HL-60/S4 treated with phorbol 12-myristate 13-acetate at 8.2 ng/mL for 4 days and 3 days (cell line): ENCODE data around the gene TMEM184B.

Experiments
- in situ Hi-C: fragments of 300-500 bp; cut with MboI; formaldehyde crosslinking; loops from 2 replicates; pipeline ENCODE4 v1.15.0; 2022; ENCODE audit warnings: low sequenced_read_pairs

TMEM184B gene

DNA sequence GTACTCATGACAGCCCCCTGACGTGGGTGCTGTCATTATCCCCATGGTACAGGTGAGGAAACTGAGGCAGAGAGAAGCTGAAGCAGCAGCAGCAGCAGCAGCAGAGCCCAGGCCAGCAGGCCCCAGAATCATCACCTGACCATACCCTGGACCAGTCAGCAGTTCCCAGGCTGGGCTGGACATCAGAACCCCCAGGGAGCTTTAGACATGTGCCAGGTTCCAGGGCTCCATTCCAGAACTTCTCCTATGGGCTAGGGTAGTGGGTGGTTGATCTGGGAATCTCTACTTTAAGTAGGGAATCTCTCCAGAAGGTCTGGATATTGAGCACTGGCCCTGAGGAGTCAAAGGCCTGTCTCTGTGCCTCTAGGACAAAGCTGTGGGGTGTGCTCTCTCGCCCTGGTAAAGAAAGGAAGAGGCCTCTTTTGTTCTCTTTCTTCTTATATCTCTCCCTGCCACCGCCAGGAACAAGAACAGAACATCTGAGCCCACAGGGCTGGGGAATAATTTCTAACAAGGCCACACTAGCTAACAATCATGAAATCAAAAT, 44.4 kb downstream of the TMEM184B start:
- in situ Hi-C loops, result no loop called here

DNA sequence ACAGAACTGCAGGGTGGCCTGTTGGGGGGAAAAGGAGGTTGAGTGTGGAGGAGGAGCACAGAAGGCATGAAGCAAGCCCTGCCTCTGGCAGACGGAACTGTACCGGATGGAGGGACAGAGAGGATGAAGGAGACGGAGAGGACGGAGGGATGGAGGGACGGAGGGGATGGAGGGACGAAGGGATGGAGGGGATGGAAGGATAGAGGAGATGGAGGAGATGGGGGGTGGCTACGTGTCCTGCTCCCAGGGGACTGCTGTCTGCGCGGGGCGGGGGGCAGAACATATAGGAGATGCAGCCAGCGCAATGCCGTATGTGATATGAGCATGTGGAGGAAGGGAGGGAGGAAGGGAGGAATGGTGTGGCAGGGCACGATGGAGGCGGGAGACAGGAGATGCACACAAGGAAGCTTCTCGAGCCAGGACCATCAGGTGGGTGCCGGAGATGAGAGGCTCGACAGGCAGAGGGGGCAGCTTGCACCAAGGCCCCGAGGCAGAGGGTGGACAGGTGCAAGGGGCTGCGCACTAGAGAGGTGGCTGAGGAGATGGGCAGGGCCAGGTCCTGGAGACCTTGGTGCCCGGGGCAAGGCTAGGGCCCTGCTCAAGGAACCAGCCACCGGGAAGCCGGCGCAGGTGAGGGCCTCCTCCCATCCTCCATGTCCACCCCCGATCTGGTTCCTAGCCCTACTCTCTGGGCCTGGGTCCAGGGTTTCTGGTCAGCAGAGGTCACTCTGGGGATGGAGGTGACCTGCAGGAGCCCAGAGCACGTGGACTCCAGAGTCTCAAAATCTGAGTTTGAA, 45.8 kb downstream of the TMEM184B start:
- in situ Hi-C loops, result no loop called here

DNA sequence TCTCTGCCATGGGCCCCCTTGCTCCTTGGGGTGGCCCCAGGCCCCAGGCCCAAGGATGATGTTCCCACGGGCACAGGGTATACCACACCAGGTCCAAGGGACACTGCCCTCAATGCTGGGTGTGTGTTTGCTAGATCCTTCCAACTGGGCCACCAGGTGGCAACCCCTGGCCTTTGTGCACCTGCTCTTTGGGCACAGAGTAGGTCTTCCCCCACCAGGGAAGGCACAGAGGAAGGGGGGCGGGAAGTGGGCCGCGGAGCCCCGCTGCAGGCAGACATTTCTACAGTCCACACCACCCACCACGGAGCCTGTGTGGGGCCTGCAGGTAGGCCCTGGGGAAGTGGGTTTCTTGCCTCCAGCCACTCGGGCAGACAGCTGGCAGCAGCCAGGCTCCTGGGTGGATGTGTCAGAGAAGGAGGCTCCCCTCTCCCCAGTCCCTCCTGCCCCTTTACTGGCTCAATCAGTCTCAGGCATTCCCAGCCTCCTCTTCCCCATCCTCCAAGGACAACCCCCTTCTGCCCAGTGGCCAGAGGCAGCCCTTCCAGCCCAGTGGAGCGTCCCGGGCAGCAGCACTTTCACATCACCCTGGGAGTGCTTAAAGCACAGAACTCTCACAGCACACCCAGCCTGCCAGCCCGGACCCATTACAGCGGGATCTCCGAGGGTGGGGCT, 49.4 kb downstream of the TMEM184B start:
- in situ Hi-C loops, result no loop called here

DNA sequence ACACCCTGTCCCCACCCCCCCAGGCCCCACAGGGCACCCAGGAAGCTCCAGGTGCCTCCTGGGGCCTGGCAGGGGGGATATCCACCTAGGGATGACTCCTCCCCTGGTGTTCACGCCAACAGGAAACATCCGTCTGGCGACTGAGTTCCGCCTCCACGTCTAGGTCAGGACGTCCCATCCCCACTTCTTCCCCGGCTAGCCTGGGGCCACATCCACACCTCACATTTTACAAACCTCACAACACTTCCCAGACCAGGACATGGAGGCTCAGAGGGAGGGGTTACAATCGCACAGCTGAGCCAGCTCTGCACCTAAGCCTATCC, 50.1 kb downstream of the TMEM184B start:
- in situ Hi-C loops, result no loop called here

DNA sequence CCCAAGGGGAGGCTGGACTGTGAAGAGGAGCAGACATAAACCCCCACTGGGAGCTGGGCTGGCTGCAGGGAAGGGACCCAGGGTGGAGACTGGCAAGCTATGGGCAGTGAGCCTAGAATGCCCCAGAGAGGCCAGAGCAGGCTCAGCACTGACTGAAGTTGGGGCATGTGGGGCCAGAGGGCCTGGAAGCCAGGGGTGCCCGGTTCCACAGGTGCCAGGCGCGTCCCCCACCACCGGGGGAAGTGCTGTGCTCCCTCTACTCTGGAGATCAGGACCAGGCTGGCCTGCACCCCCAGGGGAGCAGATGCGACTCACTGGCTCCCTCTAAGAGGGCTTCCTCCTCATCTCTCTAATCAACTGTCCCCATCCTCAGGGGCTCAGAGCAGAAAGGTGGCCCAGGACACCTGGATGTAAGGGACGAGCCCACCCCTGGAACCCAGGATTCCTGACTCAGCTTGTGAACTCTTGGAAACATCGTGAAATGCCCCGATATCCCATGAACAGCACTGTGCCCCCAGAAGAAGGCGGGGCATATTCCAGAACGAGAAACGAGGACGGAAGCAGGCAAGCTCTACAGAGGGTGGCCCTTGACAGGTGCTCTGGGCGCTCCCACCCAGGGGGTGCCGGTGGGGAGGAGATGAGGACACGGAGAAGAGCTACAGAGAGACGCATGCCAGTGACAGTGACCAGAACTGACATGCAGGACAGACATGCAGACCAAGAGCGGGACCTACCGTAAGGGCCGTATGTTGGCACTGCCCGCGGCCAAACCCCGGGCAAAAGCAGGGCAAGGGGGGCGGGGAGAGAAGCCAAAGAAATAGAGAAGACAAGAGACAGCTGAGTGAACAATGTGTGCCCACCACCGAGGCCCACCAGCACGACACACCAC, 50.7 kb downstream of the TMEM184B start:
- in situ Hi-C loops, result no loop called here

DNA sequence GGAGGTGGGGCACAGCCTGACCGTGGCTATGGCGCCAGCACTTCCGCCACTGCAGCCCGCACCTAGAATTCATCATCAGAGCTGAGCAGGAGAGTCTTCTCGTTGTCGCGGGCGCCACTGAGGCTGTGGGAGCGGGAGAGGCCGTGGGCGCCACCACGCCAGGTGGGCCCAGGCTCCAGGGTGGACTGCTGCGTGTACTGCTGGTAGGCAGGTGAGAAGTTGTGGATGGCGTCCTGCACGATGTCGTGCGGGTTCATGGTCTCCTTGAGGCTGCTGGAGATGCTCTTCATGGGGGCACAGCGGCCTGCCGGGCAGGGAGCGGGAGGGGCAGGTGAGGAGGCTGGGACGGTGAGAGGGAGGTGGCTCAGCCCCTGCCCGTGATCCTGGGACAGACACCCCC, 51.4 kb downstream of the TMEM184B start:
- in situ Hi-C loops, result no loop called here

DNA sequence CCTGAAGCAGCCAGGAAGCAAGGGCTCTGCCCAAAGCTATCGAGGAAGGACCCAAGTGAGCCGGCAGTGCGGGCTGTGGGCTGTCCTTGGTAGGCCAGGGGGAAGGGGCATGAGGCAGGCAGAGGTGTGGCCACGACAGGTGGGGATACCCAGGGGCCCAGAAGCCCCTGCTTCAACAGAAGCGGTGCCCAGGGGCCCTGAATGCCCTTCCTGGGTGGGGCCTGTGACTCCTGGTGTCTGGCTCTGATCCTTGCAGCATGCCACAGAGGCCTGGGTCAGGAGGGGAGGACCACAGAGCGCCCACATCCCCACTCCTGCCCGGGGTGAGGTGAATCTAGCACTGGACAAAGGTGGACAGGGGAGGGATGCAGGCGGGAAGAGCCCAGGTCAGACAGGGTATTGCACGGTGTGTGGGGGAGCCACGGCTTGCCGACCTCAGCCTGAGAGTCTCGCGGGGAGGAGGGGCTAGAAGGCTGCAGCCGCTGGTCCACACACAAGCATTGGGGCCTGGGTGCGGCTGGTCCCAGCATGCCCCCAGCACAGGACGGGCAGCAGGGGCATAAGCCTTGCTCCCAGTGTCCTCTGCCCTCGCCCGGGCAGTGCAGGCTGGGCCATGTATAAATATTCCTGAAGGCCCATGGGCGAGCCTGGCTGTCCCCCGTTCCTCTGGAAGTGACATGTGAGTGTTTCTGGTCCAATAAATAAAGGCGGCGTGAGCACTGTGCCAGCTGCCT, 52.0 kb downstream of the TMEM184B start:
- in situ Hi-C loops, result no loop called here

DNA sequence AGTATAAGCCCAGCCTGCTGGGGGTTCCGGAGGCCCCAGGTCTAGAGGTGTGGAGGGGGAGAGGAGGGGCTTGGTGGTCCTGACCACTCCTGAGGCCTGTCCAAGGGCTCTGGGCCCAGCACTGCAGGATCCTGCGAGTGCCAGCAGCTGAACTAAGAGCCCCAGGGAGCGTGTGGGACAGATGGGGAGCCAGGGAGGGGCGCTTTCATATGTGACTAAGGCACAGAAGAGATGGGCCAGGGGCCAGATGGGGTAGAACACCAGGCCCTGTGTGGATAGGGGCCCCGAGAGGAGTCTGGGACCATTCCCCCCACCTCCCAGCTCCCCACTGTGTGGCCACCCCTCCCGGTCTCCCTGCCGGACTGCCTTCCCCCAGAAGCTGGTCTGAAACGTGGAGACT, 52.6 kb downstream of the TMEM184B start:
- in situ Hi-C loops, result no loop called here

DNA sequence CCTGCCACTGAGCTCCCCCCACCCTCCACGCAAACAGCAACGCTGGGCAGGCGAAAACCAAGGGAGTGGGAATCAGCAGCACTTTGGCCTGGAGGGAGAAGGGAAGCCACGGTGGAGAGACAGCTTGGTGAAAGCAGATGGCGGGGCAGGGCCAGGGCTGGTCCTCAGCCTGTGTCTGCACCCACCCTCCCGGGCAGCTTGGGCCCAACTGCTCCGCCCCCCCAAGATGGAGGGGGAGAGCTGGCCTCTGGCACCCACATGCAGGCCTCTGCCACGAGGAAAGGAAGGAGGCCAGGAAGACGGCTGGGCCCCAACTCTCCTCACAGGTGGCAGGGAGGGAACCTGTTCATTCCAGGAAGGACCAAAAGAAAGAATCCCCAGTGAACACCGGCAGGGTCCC, 53.2 kb downstream of the TMEM184B start:
- in situ Hi-C loops, result no loop called here

DNA sequence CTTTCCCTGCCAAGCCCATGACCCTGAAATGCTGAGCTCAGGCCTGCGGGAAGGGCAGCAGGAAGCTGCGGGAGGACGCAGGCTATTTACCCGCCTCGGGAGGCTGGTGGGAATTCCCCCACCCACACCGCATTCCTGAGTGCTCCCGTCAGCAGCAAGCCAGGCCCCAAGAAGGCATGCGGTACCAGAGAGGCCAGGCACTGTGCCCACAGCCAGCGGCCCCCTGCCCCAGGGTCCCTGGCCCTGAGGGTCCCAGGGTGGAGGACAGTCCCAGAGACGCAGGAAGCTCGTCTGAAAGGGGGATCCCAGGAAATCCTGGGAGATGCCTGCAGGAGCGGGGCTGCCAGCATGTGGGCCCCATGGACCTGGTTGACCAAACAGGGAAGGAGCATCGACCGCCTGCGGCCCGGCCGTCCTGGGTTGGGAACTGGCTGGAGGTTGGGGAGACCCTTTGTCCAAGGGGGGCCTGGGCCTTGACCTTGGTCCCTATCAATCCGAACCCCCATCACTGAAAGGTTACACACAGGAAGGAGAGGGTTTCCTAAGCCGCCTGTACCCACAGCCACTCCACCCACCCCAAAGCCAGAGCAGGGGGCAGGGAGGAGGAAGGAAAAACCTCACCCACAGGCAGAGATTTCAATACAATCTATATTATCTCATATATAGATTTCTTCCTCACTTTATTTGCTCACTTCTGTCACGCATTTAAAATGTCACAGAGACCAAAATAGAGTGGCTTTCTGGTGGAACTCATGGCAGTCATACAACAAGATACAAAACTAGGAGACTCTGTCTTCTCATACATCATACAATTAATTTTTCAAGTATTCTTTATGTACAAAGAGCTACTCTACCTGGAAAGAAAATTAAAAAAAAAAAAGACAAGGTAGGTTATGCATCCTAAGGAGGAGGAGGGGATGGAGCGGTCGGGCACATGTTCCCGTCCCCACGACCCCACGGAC, 53.9 kb downstream of the TMEM184B start:
- in situ Hi-C loops, result no loop called here

DNA sequence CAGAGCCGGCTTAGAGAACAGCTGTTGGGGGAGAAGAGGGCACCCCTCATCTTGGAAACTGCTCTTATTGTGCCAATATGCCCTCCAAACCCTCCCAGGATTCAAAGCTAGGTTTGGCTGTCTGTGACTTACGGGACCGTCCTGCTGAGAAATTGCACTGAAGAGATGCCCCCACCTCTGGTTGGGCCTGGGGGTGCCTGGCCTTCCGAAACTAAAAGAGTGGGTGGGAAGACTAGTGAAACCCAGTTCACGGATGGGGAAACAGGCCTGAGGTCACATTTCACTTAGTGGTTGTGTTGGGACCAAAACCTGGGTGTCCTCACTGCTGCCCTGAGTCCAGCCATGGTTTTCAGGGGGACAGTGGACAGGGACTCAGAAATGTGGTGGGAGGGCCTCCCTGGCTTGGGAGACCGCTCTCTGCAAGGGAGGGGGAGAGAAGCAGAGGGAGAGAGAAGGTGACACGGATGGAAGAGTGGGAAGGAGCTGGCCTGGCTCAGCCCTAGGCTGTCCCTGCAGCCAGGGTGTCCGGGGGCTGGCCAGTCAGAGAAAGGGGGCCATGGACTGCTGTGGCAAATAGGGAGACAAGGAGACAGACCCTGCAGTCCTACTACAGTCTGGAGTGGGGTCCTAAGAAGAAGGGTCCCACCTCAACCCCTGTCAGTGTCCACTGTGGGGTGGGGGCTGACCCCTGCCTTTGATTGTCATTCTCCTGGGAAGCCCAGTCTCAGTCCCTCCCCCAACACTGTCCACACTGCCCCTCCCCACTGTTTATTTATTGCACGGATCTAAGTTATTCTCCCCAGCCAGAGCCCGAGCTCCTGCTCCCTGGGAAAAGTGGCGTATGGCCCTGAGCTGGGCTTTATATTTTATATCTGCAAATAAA, 57.4 kb downstream of the TMEM184B start:
- in situ Hi-C loops, result no loop called here

DNA sequence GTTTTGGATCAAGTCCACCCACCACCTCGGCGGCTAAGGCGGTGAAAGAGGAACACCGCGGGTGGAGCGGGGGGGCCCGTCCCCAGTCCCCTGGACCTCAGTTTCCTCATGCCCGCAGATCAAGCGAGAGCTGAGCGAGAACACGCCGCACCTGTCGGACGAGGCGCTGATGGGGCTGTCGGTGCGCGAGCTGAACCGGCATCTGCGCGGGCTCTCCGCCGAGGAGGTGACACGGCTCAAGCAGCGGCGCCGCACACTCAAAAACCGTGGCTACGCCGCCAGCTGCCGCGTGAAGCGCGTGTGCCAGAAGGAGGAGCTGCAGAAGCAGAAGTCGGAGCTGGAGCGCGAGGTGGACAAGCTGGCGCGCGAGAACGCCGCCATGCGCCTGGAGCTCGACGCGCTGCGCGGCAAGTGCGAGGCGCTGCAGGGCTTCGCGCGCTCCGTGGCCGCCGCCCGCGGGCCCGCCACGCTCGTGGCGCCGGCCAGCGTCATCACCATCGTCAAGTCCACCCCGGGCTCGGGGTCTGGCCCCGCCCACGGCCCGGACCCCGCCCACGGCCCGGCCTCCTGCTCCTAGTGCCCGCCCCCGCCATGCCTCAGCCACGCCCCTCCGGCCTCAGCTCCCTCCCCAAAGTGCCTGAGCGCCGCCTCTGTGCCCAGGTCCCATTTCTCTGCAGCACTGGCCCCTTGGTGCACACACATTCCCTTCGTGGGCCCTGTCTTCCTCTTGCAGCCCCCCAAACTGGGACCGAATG, 58.3 kb downstream of the TMEM184B start:
- in situ Hi-C loops, result loop anchor here (5.0 kb wide), 1 partner anchor 102 kb away; the partner anchor contains the start of gene BAIAP2L2

DNA sequence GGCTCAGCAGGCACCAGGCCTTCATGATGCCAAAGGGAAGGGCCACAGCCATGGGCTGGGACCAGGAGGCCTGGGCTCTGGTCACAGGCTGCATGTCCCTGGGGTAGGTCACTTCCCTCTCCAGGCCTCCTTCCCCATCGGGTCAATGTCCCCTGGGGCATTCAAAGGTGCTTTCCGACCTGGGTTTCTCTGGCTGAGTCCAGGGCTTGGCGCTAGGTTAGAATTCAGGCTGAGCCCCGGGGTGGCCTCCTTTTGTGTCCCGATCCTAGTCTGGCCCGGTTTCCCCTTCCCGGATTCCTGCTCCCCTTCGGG, 58.9 kb downstream of the TMEM184B start:
- in situ Hi-C loops, result loop anchor here (5.0 kb wide), 1 partner anchor 102 kb away; the partner anchor contains the start of gene BAIAP2L2

DNA sequence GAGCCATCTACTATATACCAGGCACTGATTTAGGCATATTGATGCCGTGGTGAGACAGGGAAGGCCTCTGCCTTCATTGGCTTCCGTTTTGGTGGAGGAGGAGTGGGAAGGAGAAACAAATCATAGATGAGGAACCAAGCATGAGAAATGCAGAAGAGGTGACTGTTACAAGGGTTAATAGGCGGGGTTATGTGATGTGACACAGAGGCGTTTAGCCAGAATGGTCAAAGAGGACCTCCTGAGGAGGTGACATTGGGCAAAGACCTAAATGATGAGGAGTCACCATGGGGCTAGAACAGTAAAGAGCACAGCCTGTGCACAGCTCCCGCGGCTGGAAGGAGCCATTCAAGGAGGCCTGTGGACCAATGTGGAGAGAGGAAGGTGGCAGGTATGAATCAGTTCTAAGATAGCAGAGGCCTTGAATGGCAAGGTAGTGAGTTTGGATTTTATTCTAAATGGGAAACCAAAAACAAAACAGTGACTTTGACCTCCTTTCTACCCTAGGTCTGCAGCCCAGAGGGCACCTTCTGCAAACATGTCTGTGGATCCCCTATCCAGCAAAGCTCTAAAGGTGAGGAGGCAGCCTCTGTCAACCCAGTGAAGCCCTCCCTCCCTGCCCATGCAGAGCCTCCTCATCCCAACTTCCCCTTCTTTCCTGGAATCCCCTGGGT, 59.4 kb downstream of the TMEM184B start:
- in situ Hi-C loops, result loop anchor here (5.0 kb wide), 1 partner anchor 101 kb away; the partner anchor contains the start of gene BAIAP2L2

DNA sequence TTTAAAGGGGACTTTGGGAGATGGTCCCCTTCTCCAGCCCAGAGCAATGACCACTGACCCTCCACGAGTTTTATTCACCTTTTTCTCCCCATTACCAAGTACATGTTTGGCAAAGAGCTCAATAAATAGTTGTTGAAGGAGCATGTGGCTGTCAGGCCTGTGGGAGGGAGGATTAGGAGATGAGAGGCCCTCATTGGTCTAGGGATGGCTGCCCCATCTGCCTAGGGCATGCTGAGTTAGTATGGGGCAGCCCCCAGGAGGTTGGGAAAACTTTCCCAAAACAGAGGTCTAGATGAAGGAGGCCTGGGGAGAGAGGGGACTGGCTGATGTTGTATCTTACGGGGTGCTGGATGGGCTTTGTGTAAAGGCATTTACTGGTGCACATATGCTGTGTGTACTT, 60.4 kb downstream of the TMEM184B start:
- in situ Hi-C loops, result loop anchor here (5.0 kb wide), 1 partner anchor 100 kb away; the partner anchor contains the start of gene BAIAP2L2

DNA sequence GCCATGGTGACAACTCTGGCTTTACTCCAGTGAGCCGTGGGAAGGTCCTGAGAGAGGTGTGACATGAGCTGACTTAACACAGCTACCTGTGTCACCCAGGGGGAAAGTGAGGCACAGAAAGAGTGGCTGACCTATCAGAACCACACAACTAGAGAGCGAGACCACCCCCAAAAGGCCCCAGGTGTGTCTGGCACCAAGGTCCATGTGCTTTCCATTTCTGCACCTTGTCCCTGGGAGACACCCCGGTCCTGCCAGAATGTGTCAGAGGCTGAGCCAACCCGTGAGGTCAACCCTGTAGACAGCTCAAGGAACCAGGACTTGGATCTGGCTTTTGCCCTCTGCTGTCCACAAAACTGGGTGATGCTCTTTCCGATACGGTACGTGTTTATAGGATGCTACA, 61.3 kb downstream of the TMEM184B start:
- in situ Hi-C loops, result loop anchor here (5.0 kb wide), 1 partner anchor 99 kb away; the partner anchor contains the start of gene BAIAP2L2

DNA sequence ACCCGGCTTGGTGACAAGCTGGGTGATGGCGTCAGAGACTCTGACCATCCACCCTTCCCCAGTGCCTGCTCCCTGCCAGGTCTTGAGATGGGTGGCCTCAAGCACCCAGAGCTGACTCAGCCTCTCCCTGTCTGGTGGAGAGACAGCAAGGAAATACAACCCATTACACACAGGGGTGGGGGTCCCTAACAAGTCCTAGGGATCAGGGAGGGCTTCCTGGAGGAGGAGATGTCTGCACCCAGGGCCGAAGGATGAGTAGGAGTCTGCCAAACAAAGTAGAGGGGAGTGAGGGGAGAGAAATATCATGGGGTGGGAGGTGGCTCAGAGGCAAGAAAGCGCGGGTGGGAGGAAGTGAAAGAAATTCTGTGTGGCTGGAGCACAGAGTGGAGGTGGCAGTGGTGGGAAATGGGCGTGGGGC, 64.2 kb downstream of the TMEM184B start:
- in situ Hi-C loops, result no loop called here
